DND-41 (cell line): Measurements from ENCODE around the gene SLC35F3.

Source experiments
- ATAC-seq: fragments of 200-7000 bp; cut with Tn5 transposase; 3 replicates; pipeline ENCODE4 v1.9.1; 2021; ENCODE audit warnings: low read depth; ENCODE audit not compliant: insufficient read depth
- DNase-seq: peaks from one replicate; pipeline ENCODE4 v3.0.0-alpha.2; 2020
- H2AFZ ChIP-seq: 2 replicates; pipeline ENCODE4 v1.6.0; 2012; ENCODE audit warnings: low read depth, low read length
- H3K27ac ChIP-seq: 2 replicates; pipeline ENCODE4 v1.5.1; 2012; ENCODE audit warnings: low read length, inconsistent platforms
- H3K27me3 ChIP-seq: fragments of 200-600 bp; sonication (generic); 2 replicates; pipeline ENCODE4 v1.6.0; 2012; ENCODE audit warnings: low read length, mild to moderate bottlenecking, inconsistent platforms; ENCODE audit not compliant: insufficient read depth, poor library complexity
- H3K36me3 ChIP-seq: 2 replicates; pipeline ENCODE4 v1.5.1; 2012; ENCODE audit warnings: low read length, inconsistent platforms; ENCODE audit not compliant: insufficient read depth
- H3K4me1 ChIP-seq: 2 replicates; pipeline ENCODE4 v1.5.1; 2012; ENCODE audit warnings: mild to moderate bottlenecking, low read length; ENCODE audit not compliant: insufficient read depth
- H3K4me2 ChIP-seq: 2 replicates; pipeline ENCODE4 v1.6.0; 2012; ENCODE audit warnings: mild to moderate bottlenecking, moderate library complexity, low read length, inconsistent platforms; ENCODE audit not compliant: insufficient read depth
- H3K4me3 ChIP-seq, 2 experiments: fragments of 200-600 bp in 1 of 2; shearing (Covaris generic) in 1 of 2; 2 replicates each; pipeline ENCODE4 v1.5.1; 2012 to 2016; ENCODE audit warnings: inconsistent platforms in 2 of 2, low read length in 2 of 2, mild to moderate bottlenecking in 2 of 2, low read depth in 1 of 2, moderate library complexity in 1 of 2
- H3K79me2 ChIP-seq: 2 replicates; pipeline ENCODE4 v1.6.0; 2012; ENCODE audit warnings: low read length, inconsistent platforms; ENCODE audit not compliant: insufficient read depth
- H3K9ac ChIP-seq: 2 replicates; pipeline ENCODE4 v1.6.0; 2012; ENCODE audit warnings: low read depth, mild to moderate bottlenecking, inconsistent platforms, low read length, moderate library complexity
- H3K9me3 ChIP-seq: 2 replicates; pipeline ENCODE4 v1.5.1; 2012; ENCODE audit warnings: low read length, moderate library complexity, mild to moderate bottlenecking, inconsistent platforms; ENCODE audit not compliant: insufficient read depth, severe bottlenecking
- H4K20me1 ChIP-seq: 2 replicates; pipeline ENCODE4 v1.6.0; 2012; ENCODE audit warnings: low read length; ENCODE audit not compliant: insufficient read depth
- CTCF ChIP-seq: IDR thresholded peaks from 2 replicates; pipeline ENCODE4 v1.5.1; 2012; ENCODE audit warnings: borderline replicate concordance, low read length, moderate library complexity, mild to moderate bottlenecking; ENCODE audit not compliant: poor library complexity, severe bottlenecking; ENCODE audit errors: extremely low read depth
- EZH2 ChIP-seq: IDR thresholded peaks from 3 replicates; pipeline ENCODE4 v1.6.1; 2012; ENCODE audit warnings: borderline replicate concordance, low read depth, mild to moderate bottlenecking, moderate library complexity, low read length, inconsistent platforms; ENCODE audit not compliant: severe bottlenecking

SLC35F3 gene

GRCh38 chr1:234144901-234145300, 240.4 kb downstream of the SLC35F3 start:
- H3K9ac ChIP-seq: no peak overlapping the region

GRCh38 chr1:234148350-234148749, 243.9 kb downstream of the SLC35F3 start:
- Histone ChIP-seq H3K79me2 (no peaks in the 10 kb centered on the region), H3K4me3 (no peak overlapping the region), H3K9me3 (peaks cover 12% of the 10 kb centered on the region), H4K20me1 (no peaks in the 10 kb centered on the region), H3K9ac (no peak overlapping the region), H3K27me3 (no peaks in the 10 kb centered on the region), H3K27ac (no peak overlapping the region), H2AFZ (no peak overlapping the region), H3K4me1 (no peaks in the 10 kb centered on the region), H3K4me2 (no peak overlapping the region), H3K36me3 (no peaks in the 10 kb centered on the region)
- no peak for DNase-seq
- TF ChIP-seq CTCF (no peak), EZH2 (no peak)
- no peak for ATAC-seq

More at GRCh38 chr1:234144901-234145300, 240.4 kb downstream of the SLC35F3 start:
- Histone ChIP-seq H4K20me1 (no peaks in the 10 kb centered on the region), H3K4me3 (no peak overlapping the region), H2AFZ (no peak overlapping the region), H3K9me3 (peaks cover 12% of the 10 kb centered on the region), H3K36me3 (no peaks in the 10 kb centered on the region), H3K4me2 (no peak overlapping the region), H3K27ac (no peak overlapping the region), H3K4me1 (no peaks in the 10 kb centered on the region), H3K27me3 (no peaks in the 10 kb centered on the region), H3K79me2 (no peaks in the 10 kb centered on the region)
- ATAC-seq: no peak
- DNase-seq: no peak
- TF ChIP-seq CTCF (no peak), EZH2 (no peak)

GRCh38 chr1:234148816-234149215, 244.3 kb downstream of the SLC35F3 start:
- Histone ChIP-seq H3K9ac (no peak overlapping the region), H4K20me1 (no peaks in the 10 kb centered on the region), H3K79me2 (no peaks in the 10 kb centered on the region), H3K4me3 (no peak overlapping the region), H2AFZ (no peak overlapping the region), H3K27me3 (no peaks in the 10 kb centered on the region), H3K4me2 (no peak overlapping the region), H3K27ac (no peak overlapping the region), H3K4me1 (no peaks in the 10 kb centered on the region), H3K36me3 (no peaks in the 10 kb centered on the region), H3K9me3 (peaks cover 12% of the 10 kb centered on the region)
- TF ChIP-seq EZH2 (no peak), CTCF (no peak)
- ATAC-seq (no peak), DNase-seq (no peak)

GRCh38 chr1:234149217-234149616, 244.7 kb downstream of the SLC35F3 start:
- H3K27ac ChIP-seq: no peak overlapping the region
- ATAC-seq: no peak
- H3K27me3 ChIP-seq: no peaks in the 10 kb centered on the region
- H3K36me3 ChIP-seq: no peaks in the 10 kb centered on the region
- TF ChIP-seq EZH2: no peak
- no peak for TF ChIP-seq CTCF
- H4K20me1 ChIP-seq: no peaks in the 10 kb centered on the region
- H3K9ac ChIP-seq: no peak overlapping the region
- peaks cover 12% of the 10 kb centered on the region for H3K9me3 ChIP-seq
- no peak overlapping the region for H3K4me2 ChIP-seq
- H2AFZ ChIP-seq: no peak overlapping the region
- DNase-seq: no peak
- no peaks in the 10 kb centered on the region for H3K4me1 ChIP-seq
- no peaks in the 10 kb centered on the region for H3K79me2 ChIP-seq
- no peak overlapping the region for H3K4me3 ChIP-seq
